H1 (cell line): ENCODE data around the gene BIRC2. TPM values are rescaled to one million over a fixed set of nuclear protein-coding genes. Genes with fewer than 3 reads are reported as not detected.

ENCODE experiments used
- CTCF ChIA-PET: fragments of 300-600 bp; sonication (Branson Sonifier 250); formaldehyde crosslinking; loops from one replicate; lab custom pipeline; 2021; ENCODE audit not compliant: partially characterized antibody; lab: Charles Lee
- POLR2A ChIA-PET: fragments of 300-600 bp; sonication (Branson Sonifier 250); formaldehyde crosslinking; loops from one replicate; lab custom pipeline; 2021; ENCODE audit warnings: inconsistent platforms; ENCODE audit not compliant: partially characterized antibody; lab: Charles Lee
- DNase-seq, 2 experiments: peaks; one replicate each; pipeline versions ENCODE4 v3.0.0 to v3.0.0-alpha.2; 2010 to 2022; ENCODE audit warnings: low spot score in 2 of 2, low read depth in 1 of 2, mixed read lengths in 1 of 2
- FAIRE-seq: peaks from 2 replicates; lab custom pipeline; 2011; peaks lifted over from hg19 to GRCh38; lab: Jason Lieb, UNC
- H2AFZ ChIP-seq: 2 replicates; pipeline ENCODE4 v1.8.1; 2012; ENCODE audit warnings: low read length, inconsistent platforms
- H2AK5ac ChIP-seq: 2 replicates; pipeline ENCODE4 v1.6.1; 2013; ENCODE audit warnings: low read depth, low read length
- H2BK120ac ChIP-seq: replicated peaks from 2 replicates; pipeline ENCODE3; 2013; ENCODE audit warnings: low read depth, low read length, inconsistent platforms
- H2BK12ac ChIP-seq: 2 replicates; pipeline ENCODE4 v1.6.1; 2013; ENCODE audit warnings: low read depth, low read length
- H2BK15ac ChIP-seq: 2 replicates; pipeline ENCODE4 v1.6.1; 2013; ENCODE audit warnings: low read length
- H2BK20ac ChIP-seq: 2 replicates; pipeline ENCODE4 v1.6.1; 2013; ENCODE audit warnings: low read length
- H2BK5ac ChIP-seq: 2 replicates; pipeline ENCODE4 v1.6.1; 2013; ENCODE audit warnings: low read depth, low read length
- H3K14ac ChIP-seq: 2 replicates; pipeline ENCODE4 v1.6.1; 2013; ENCODE audit warnings: inconsistent platforms; ENCODE audit not compliant: insufficient read length
- H3K18ac ChIP-seq: 2 replicates; pipeline ENCODE4 v1.6.1; 2013; ENCODE audit warnings: low read length; ENCODE audit errors: extremely low read depth
- H3K23ac ChIP-seq: 2 replicates; pipeline ENCODE4 v1.6.1; 2013; ENCODE audit warnings: inconsistent platforms; ENCODE audit not compliant: insufficient read length
- H3K23me2 ChIP-seq: 2 replicates; pipeline ENCODE4 v1.6.1; 2013; ENCODE audit warnings: low read depth, low read length
- H3K27ac ChIP-seq: 2 replicates; pipeline ENCODE4 v1.6.1; 2011; ENCODE audit warnings: low read depth, low read length, inconsistent platforms
- H3K27me3 ChIP-seq, 4 experiments: replicated peaks in 1 of 4; 1 replicate in 1 of 4; 2 replicates in 3 of 4; pipeline versions ENCODE4 v1.6.1 to v1.8.1; 2011 to 2013; ENCODE audit warnings: low read length in 3 of 4, mild to moderate bottlenecking in 3 of 4, inconsistent platforms in 2 of 4, mixed read lengths in 2 of 4, moderate library complexity in 1 of 4; ENCODE audit not compliant: control insufficient read depth in 3 of 4, insufficient read depth in 3 of 4; ENCODE audit errors: extremely low read depth in 1 of 4
- H3K36me3 ChIP-seq, 4 experiments: 2 replicates each; pipeline versions ENCODE4 v1.6.1 to v1.8.1; 2011 to 2013; ENCODE audit warnings: mild to moderate bottlenecking in 4 of 4, low read length in 3 of 4, moderate library complexity in 2 of 4, control low read depth in 1 of 4, inconsistent platforms in 1 of 4; ENCODE audit not compliant: insufficient read depth in 4 of 4, control insufficient read depth in 2 of 4
- H3K4ac ChIP-seq: replicated peaks from 2 replicates; pipeline ENCODE3; 2013; ENCODE audit warnings: low read length, low read depth, mixed read lengths, inconsistent platforms; ENCODE audit not compliant: insufficient read length
- H3K4me1 ChIP-seq, 4 experiments: replicated peaks in 1 of 4; 1 replicate in 1 of 4; 2 replicates in 3 of 4; pipeline versions ENCODE4 v1.6.1 to v1.8.1; 2011 to 2013; ENCODE audit warnings: low read length in 3 of 4, inconsistent platforms in 2 of 4, mixed read lengths in 1 of 4; ENCODE audit not compliant: insufficient read depth in 4 of 4, control insufficient read depth in 3 of 4
- H3K4me2 ChIP-seq, 2 experiments: 2 replicates each; pipeline versions ENCODE4 v1.6.1 to v1.8.1; 2011 to 2013; ENCODE audit warnings: low read depth in 2 of 2, low read length in 2 of 2, control low read depth in 1 of 2, inconsistent platforms in 1 of 2, mild to moderate bottlenecking in 1 of 2; ENCODE audit not compliant: insufficient read depth in 1 of 2
- H3K4me3 ChIP-seq, 4 experiments: fragments of 200-600, 300-600 bp in 1 of 4; sonication (generic), shearing (Covaris generic), sonication (Bioruptor Twin) in 1 of 4; 2 replicates each; pipeline versions ENCODE4 v1.5.1 to v1.8.1; 2011 to 2016; ENCODE audit warnings: low read length in 4 of 4, low read depth in 3 of 4, control low read depth in 2 of 4, inconsistent platforms in 2 of 4, mild to moderate bottlenecking in 2 of 4, mixed read lengths in 1 of 4, moderate library complexity in 1 of 4; ENCODE audit not compliant: insufficient read depth in 2 of 4; ENCODE audit errors: extremely low read depth in 1 of 4
- H3K56ac ChIP-seq: replicated peaks from 2 replicates; pipeline ENCODE3; 2013; ENCODE audit warnings: low read depth, mild to moderate bottlenecking, mixed read lengths, low read length, inconsistent platforms; ENCODE audit not compliant: insufficient read length
- H3K79me1 ChIP-seq: 2 replicates; pipeline ENCODE4 v1.6.1; 2013; ENCODE audit warnings: low read depth, low read length, control low read depth
- H3K79me2 ChIP-seq, 2 experiments: 2 replicates each; pipeline versions ENCODE4 v1.6.1 to v1.8.1; 2012 to 2013; ENCODE audit warnings: low read length in 2 of 2, mild to moderate bottlenecking in 2 of 2, inconsistent platforms in 1 of 2; ENCODE audit not compliant: insufficient read depth in 2 of 2, control insufficient read depth in 1 of 2
- H3K9ac ChIP-seq, 4 experiments: replicated peaks in 1 of 4; 1 replicate in 1 of 4; 2 replicates in 3 of 4; pipeline versions ENCODE4 v1.6.1 to v1.8.1; 2011 to 2013; ENCODE audit warnings: low read depth in 3 of 4, low read length in 3 of 4, control low read depth in 2 of 4, mild to moderate bottlenecking in 2 of 4, moderate library complexity in 2 of 4, inconsistent platforms in 1 of 4; ENCODE audit errors: extremely low read depth in 1 of 4
- H3K9me3 ChIP-seq, 2 experiments: 2 replicates each; pipeline versions ENCODE4 v1.6.1 to v1.8.1; 2012 to 2013; ENCODE audit warnings: mild to moderate bottlenecking in 2 of 2, moderate library complexity in 2 of 2, control low read depth in 1 of 2, inconsistent platforms in 1 of 2, low read depth in 1 of 2, low read length in 1 of 2, mixed read lengths in 1 of 2; ENCODE audit not compliant: insufficient read depth in 2 of 2
- H4K20me1 ChIP-seq, 2 experiments: replicated peaks in 1 of 2; 2 replicates each; pipeline versions ENCODE3 to v1.8.1; 2011 to 2013; ENCODE audit warnings: inconsistent platforms in 2 of 2, low read length in 2 of 2, mild to moderate bottlenecking in 1 of 2; ENCODE audit not compliant: insufficient read depth in 2 of 2, control insufficient read depth in 1 of 2
- H4K5ac ChIP-seq: 2 replicates; pipeline ENCODE4 v1.6.1; 2013; ENCODE audit warnings: low read length, low read depth, mixed read lengths, inconsistent platforms; ENCODE audit not compliant: insufficient read length
- H4K8ac ChIP-seq: 2 replicates; pipeline ENCODE4 v1.8.0; 2013; ENCODE audit warnings: mild to moderate bottlenecking, moderate library complexity, low read length, inconsistent platforms; ENCODE audit not compliant: insufficient read depth; ENCODE audit errors: extremely low read depth
- H4K91ac ChIP-seq: replicated peaks from 2 replicates; pipeline ENCODE3; 2013; ENCODE audit warnings: low read length, mixed read lengths, inconsistent platforms; ENCODE audit not compliant: insufficient read length
- BCL11A ChIP-seq, 2 experiments: IDR thresholded peaks; one replicate each; pipeline ENCODE4 v1.6.1; 2011; ENCODE audit warnings: low read depth in 2 of 2, low read length in 2 of 2, mild to moderate bottlenecking in 2 of 2
- CREB1 ChIP-seq: IDR thresholded peaks from 2 replicates; pipeline ENCODE4 v1.6.1; 2012; ENCODE audit warnings: inconsistent platforms
- GTF2F1 ChIP-seq: IDR thresholded peaks from 2 replicates; pipeline ENCODE4 v1.6.1; 2012; ENCODE audit warnings: low read depth, low read length, improper control_type of control experiment, borderline replicate concordance
- RXRA ChIP-seq: IDR thresholded peaks from 2 replicates; pipeline ENCODE4 v1.6.1; 2011; ENCODE audit warnings: low read depth, mild to moderate bottlenecking, low read length, moderate library complexity; ENCODE audit not compliant: insufficient read depth
- SUZ12 ChIP-seq: fragments of 200-600 bp; sonication (generic); IDR thresholded peaks from 2 replicates; pipeline ENCODE4 v1.6.1; 2012; ENCODE audit warnings: mild to moderate bottlenecking, inconsistent platforms, low read length, moderate library complexity, mixed read lengths
- WGBS, 2 experiments: shearing (Covaris generic) in 1 of 2; methylation state at CpG; one replicate each; pipeline versions ENCODE4 v1.1.6 to v1.1.7; 2013 to 2015; ENCODE audit warnings: low lambda C conversion rate in 2 of 2, mixed read lengths in 2 of 2, inconsistent platforms in 1 of 2, low coverage in 1 of 2, missing lambda C conversion rate in 1 of 2; ENCODE audit not compliant: insufficient replicate concordance in 2 of 2, insufficient coverage in 1 of 2, insufficient read length in 1 of 2; ENCODE audit errors: extremely low coverage in 1 of 2, missing lambda C conversion rate in 1 of 2; 5-methylcytosine and 5-hydroxymethylcytosine counted together
- polyA plus RNA-seq, 7 experiments: library from polyadenylated mRNA; depleted of rRNA in 3 of 7; stranded (reverse) in 5 of 7; unstranded in 2 of 7; fragments of >200 nt in 5 of 7; fragments of 200-250 nt in 2 of 7; gene quantifications; 1 replicate in 5 of 7; 2 replicates in 1 of 7; 4 replicates in 1 of 7; pipeline versions ENCODE4 v1.2.1 to v1.2.3, GENCODE V29; 2011 to 2013; ENCODE audit warnings: missing spikeins in 2 of 7, mixed read lengths in 2 of 7
- total RNA-seq: library from RNA; stranded (reverse); fragmentation: NEBNext Ultra II Directional; extraction: Animal tissue kit (Norgen Biotek cat#: 25700); gene quantifications from 2 replicates; pipeline ENCODE4 v1.2.1, GENCODE V29; 2021

BIRC2 gene
- total and polyA plus RNA-seq, 2 of the 8 experiments (the other 6 are each of a cell fraction or from before 2014, with no cell fraction given) = 18.4 to 24.7 TPM

DNA sequence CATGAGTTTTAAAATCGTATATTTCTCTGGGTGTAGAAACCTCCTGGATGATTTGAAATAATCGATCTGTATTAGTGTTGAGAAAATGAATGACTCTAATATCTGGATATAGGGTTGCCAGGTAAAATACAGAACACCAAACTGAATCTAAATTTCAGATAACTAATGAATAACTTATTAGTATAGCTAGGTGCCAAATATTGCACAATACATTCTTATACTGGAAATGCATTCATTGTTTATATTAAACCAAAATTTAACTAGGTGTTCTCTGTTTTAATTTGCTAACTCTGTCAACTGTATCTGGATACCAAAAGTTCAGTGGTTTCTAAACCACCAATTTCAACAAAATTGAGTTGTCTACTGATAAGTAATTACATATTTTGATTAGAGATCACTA is 32.2 kb upstream of the BIRC2 start:
- H3K4me3 ChIP-seq = no peak overlapping the region
- FAIRE-seq = no peak
- H3K4me2 ChIP-seq = no peak overlapping the region
- H2BK5ac ChIP-seq = no peak overlapping the region
- H3K23ac ChIP-seq = no peak overlapping the region
- H3K4ac ChIP-seq = no peak overlapping the region
- no peak for DNase-seq
- H3K9ac ChIP-seq = no peak overlapping the region
- H3K36me3 ChIP-seq = no peaks in the 10 kb centered on the region
- H2AFZ ChIP-seq = no peak overlapping the region
- no peak overlapping the region for H2BK20ac ChIP-seq
- H3K18ac ChIP-seq = no peak overlapping the region
- H3K23me2 ChIP-seq = peaks cover 6% of the 10 kb centered on the region; the same call in 1 of the 2 replicates
- no peak overlapping the region for H4K5ac ChIP-seq
- H4K20me1 ChIP-seq = no peaks in the 10 kb centered on the region
- H3K79me1 ChIP-seq = no peaks in the 10 kb centered on the region
- H4K91ac ChIP-seq = no peak overlapping the region
- H3K9me3 ChIP-seq = no peaks in the 10 kb centered on the region
- no peaks in the 10 kb centered on the region for H3K79me2 ChIP-seq
- H4K8ac ChIP-seq = no peak overlapping the region
- H3K27me3 ChIP-seq = no peaks in the 10 kb centered on the region
- TF ChIP-seq SUZ12 (no peak), GTF2F1 (no peak), CREB1 (no peak), RXRA (no peak), BCL11A (IDR thresholded peaks at IDR 0.05; ENCODE audit: low read depth in 2 of 2, low read length in 2 of 2) (no peak)
- H2BK120ac ChIP-seq = no peak overlapping the region
- CTCF ChIA-PET = interaction anchor here (0.6 to 12.2 kb wide), 8 partner anchors 9 to 409 kb away, joined by 3 to 214 read pairs (median 4); no protein-coding TSS in a partner anchor
- H3K56ac ChIP-seq = no peak overlapping the region
- H3K27ac ChIP-seq = no peak overlapping the region
- 91% methylated on average over 2 of the region's 2 CpGs; no CpG with 5 or more reads in 1 of the 2 experiments for whole genome bisulfite sequencing, 2 experiments
- H2AK5ac ChIP-seq = no peak overlapping the region
- no peak overlapping the region for H2BK15ac ChIP-seq
- no peak overlapping the region for H2BK12ac ChIP-seq
- H3K14ac ChIP-seq = no peak overlapping the region
- POLR2A ChIA-PET = no interaction called here
- peaks cover 0 to 1% (median 0%) of the 10 kb centered on the region in 4 experiments; a peak in 2 of 7 replicates for H3K4me1 ChIP-seq
